Measurements from ENCODE around the gene ITK. TPM values are rescaled to one million over a fixed set of nuclear protein-coding genes. Genes with fewer than 3 reads are reported as not detected.

ITK gene
- total RNA-seq, 3 donors from 2014 or later, result 3.3 to 4.4 (median 3.4) TPM

DNA sequence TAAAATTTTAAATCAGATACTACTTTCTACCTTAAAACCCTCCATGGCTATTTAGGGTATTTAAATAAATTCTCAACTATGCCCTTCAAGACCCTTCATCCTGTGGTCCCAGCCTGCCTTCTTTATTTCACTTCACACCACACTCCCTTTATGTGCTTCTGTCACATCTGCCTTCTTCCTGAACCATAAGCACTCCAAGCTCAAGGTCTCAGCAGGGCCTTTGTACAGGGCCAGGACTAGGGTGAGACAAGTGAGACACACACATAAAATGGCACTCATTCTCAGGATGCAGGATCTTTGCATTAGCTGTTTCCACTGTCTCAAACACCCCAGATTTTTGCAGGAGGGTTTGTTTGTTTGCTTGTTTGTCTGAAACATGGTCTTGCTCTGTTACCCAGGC is 7.6 kb downstream of the ITK start:
- Histone ChIP-seq H3K4me1 (no peaks in the 10 kb centered on the region), H3K36me3 (no peaks in the 10 kb centered on the region), H3K4me3 (no peak overlapping the region), H3K27me3 (no peaks in the 10 kb centered on the region), H3K9me3 (no peaks in the 10 kb centered on the region), H3K27ac (no peak overlapping the region)
- intact Hi-C loops (cut with DNase I; ENCODE audit: low total_unique reads), result no loop called here
- DNase-seq (ENCODE audit: low spot score in 2 of 2), result no peak
- no peak for TF ChIP-seq POLR2AphosphoS5 (IDR thresholded peaks at IDR 0.05)
- no peak for TF ChIP-seq POLR2A (IDR thresholded peaks at IDR 0.05)
- TF ChIP-seq, protein P1, sequence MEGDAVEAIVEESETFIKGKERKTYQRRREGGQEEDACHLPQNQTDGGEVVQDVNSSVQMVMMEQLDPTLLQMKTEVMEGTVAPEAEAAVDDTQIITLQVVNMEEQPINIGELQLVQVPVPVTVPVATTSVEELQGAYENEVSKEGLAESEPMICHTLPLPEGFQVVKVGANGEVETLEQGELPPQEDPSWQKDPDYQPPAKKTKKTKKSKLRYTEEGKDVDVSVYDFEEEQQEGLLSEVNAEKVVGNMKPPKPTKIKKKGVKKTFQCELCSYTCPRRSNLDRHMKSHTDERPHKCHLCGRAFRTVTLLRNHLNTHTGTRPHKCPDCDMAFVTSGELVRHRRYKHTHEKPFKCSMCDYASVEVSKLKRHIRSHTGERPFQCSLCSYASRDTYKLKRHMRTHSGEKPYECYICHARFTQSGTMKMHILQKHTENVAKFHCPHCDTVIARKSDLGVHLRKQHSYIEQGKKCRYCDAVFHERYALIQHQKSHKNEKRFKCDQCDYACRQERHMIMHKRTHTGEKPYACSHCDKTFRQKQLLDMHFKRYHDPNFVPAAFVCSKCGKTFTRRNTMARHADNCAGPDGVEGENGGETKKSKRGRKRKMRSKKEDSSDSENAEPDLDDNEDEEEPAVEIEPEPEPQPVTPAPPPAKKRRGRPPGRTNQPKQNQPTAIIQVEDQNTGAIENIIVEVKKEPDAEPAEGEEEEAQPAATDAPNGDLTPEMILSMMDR (IDR thresholded peaks at IDR 0.05), result no peak

DNA sequence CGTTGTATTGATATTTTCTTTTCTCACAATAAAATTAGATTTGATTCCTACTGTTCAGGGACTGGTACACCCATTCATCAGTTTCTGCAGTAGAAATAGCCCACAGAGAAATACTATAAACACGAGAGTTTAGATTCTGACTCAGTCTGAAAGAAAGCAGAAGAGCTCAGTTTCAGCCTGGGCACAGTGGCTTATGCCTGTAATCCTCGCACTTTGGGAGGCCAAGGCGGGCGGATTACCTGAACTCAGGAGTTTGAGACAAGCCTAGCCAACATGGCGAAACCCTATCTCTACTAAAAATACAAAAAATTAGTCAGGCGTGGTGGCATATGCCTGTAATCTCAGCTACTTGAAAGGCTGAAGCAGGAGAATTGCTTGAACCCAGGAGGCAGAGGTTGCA is 8.6 kb downstream of the ITK start:
- H3K27me3 ChIP-seq, result no peaks in the 10 kb centered on the region
- H3K4me3 ChIP-seq, result no peak overlapping the region
- H3K4me1 ChIP-seq, result no peaks in the 10 kb centered on the region
- H3K36me3 ChIP-seq, result no peaks in the 10 kb centered on the region
- no peak overlapping the region for H3K27ac ChIP-seq
- DNase-seq (ENCODE audit: low spot score in 2 of 2), result no peak
- no peaks in the 10 kb centered on the region for H3K9me3 ChIP-seq
- TF ChIP-seq, protein P1 (IDR thresholded peaks at IDR 0.05), result no peak
- TF ChIP-seq POLR2A (IDR thresholded peaks at IDR 0.05) (no peak), POLR2AphosphoS5 (IDR thresholded peaks at IDR 0.05) (no peak)
- intact Hi-C loops (cut with DNase I; ENCODE audit: low total_unique reads), result no loop called here

DNA sequence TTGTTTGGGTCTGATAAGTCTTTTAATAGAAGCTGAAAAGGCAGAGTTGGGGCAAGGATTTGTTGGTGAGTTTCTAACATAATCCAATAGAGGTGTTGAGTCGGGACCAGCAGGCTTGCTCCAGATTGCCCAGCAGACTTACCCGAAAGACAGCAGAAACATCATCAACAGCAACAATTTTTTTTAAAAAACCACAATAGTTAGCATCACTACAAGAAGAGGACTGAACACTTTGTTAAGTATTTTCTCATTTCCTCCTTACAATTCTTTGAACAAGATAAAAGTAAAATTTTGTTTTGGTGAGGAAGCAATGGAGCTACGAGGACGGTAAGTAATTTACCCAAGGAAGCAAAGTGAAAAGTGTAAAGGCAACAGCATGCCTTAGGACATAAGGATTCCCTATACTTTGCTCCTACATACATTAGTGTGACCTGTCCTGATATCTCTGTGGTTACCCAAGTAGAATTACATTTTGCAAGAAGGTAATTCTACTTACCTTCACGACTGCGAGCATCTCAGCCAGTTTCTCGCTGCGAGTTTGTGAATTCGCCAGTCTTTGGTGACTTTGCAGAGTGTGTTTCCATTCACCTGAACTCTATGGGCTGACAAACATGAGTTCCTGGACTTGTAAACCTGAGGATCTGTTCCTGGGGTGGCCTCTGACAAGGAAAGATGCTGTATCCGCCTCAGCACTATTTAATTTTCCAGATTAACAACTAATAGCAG is 13.2 kb downstream of the ITK start:
- H3K4me1 ChIP-seq, result no peaks in the 10 kb centered on the region

DNA sequence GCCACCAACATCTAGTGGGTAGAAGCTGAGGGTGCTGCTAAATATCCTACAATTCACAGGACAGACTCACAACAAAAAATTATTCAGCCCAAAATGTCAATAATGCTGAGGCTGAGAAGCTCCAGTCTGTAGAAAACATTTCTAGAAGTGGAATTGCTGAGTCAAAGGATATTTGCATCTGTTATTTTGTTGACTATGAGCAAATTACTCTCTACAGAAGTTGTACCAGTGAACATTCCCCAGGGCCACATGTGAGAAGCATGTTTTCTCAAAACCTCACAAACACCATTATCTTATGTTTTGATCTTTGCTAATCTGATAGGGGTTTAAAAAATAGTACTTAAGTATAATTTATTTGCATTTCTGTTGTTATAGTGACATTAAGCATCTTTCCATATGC is 15.4 kb downstream of the ITK start:
- no peaks in the 10 kb centered on the region for H3K9me3 ChIP-seq
- no peak overlapping the region for H3K27ac ChIP-seq
- no peaks in the 10 kb centered on the region for H3K36me3 ChIP-seq
- H3K4me1 ChIP-seq, result no peaks in the 10 kb centered on the region
- no peak overlapping the region for H3K4me3 ChIP-seq
- intact Hi-C loops (cut with DNase I; ENCODE audit: low total_unique reads), result loop anchor here (1.0 kb wide), 1 partner anchor 17 kb away; no protein-coding TSS in a partner anchor
- TF ChIP-seq, protein P1 (IDR thresholded peaks at IDR 0.05), result no peak
- TF ChIP-seq POLR2AphosphoS5 (IDR thresholded peaks at IDR 0.05) (no peak), POLR2A (IDR thresholded peaks at IDR 0.05) (no peak)
- DNase-seq (ENCODE audit: low spot score in 2 of 2), result no peak
- H3K27me3 ChIP-seq, result no peaks in the 10 kb centered on the region

More for the DNA sequence above, 13.2 kb downstream of the ITK start:
- Histone ChIP-seq H3K9me3 (no peaks in the 10 kb centered on the region), H3K27ac (no peak overlapping the region), H3K4me3 (no peak overlapping the region), H3K36me3 (no peaks in the 10 kb centered on the region), H3K27me3 (no peaks in the 10 kb centered on the region)
- DNase-seq (ENCODE audit: low spot score in 2 of 2), result no peak
- TF ChIP-seq POLR2A (IDR thresholded peaks at IDR 0.05) (no peak), POLR2AphosphoS5 (IDR thresholded peaks at IDR 0.05) (no peak)
- TF ChIP-seq, protein P1 (IDR thresholded peaks at IDR 0.05), result no peak
- intact Hi-C loops (cut with DNase I; ENCODE audit: low total_unique reads), result no loop called here

DNA sequence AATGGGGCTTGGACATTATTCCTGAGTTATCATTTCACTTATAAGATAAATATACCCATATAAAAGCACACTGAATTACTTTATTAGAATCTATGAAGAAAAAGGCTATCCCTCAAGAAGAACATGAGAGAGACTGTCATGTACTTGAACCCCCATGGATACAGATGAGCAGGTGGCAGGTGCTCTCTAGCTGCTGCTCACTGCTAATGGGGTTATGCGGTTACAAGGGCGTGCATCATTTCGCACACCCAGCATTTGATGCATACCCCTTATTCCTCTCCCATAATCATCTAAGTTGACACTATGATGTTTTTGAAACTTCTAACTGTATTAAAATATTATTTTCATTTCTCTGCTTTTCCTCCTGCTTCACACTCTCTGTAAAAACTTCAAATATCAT is 16.4 kb downstream of the ITK start:
- intact Hi-C loops (cut with DNase I; ENCODE audit: low total_unique reads), result no loop called here
- H3K27me3 ChIP-seq, result no peaks in the 10 kb centered on the region
- no peak overlapping the region for H3K27ac ChIP-seq
- H3K4me3 ChIP-seq, result no peak overlapping the region
- TF ChIP-seq POLR2AphosphoS5 (IDR thresholded peaks at IDR 0.05) (no peak), POLR2A (IDR thresholded peaks at IDR 0.05) (no peak)
- TF ChIP-seq, protein P1 (IDR thresholded peaks at IDR 0.05), result no peak
- no peak for DNase-seq (ENCODE audit: low spot score in 2 of 2)
- no peaks in the 10 kb centered on the region for H3K4me1 ChIP-seq
- H3K9me3 ChIP-seq, result no peaks in the 10 kb centered on the region
- H3K36me3 ChIP-seq, result no peaks in the 10 kb centered on the region

Data from breast epithelium (tissue), 4 donors.